Measurements from ENCODE around the gene PBLD.
"Not testable (repeated sequence)": the region's sequence is repeated elsewhere in the genome, so short reads cannot be mapped to it uniquely, and the experiment has no call there.

The PBLD gene

DNA sequence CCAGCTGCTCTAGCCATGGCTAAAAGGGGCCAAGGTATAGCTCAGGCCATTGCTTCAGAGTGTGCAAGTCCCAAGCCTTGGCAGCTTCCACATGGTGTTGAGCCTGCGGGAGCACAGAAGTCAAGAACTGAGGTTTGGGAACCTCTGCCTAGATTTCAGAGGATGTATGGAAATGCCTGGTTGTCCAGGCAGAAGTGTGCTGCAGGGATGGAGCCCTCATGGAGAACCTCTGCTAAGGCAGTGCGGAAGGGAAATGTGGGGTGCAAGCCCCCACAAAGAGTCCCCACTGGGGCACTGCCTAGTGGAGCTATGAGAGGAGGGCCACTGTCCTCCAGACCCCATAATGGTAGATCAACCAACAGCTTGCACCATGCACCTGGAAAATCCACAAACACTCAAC lies 54.9 kb downstream of the PBLD start:
- not testable (repeated sequence) for DNase-seq

- no peak for DNase-seq
These were observed 56.5 kb downstream of the PBLD start for GRCh38 chr10:68276224-68276623.

DNA sequence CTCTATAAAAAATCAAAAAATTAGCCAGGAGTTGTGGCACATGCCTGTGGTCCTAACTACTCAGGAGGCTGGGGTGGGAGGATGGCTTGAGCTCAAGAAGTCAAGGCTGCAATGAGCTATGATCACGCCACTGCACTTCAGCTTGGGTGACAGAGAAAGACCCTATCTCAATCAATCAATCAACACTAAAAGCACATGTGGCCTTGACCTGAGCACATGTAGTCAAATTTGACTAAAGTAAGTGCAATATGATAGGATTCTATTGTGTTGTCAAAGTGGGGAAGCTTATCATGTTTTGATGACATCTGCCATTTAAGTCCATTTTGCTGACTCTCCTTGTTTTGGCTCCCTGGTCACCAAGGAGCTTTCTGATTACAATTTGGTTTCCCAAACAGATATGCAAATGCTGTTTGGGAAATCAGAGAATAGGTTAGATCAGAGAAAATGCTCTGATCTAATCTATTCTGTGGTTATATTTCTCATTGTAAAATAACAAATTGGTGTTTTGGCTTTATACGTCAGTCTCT lies 57.1 kb downstream of the PBLD start:
- no peak for DNase-seq

- DNase-seq = no peak
These were observed 59.9 kb downstream of the PBLD start for GRCh38 chr10:68272833-68273232.

- no peak for DNase-seq
These were observed 61.4 kb downstream of the PBLD start for GRCh38 chr10:68271196-68271882.

GRCh38 chr10:68269562-68270290 lies 63.0 kb downstream of the PBLD start:
- DNase-seq = no peak

GRCh38 chr10:68261132-68261856 lies 71.4 kb downstream of the PBLD start:
- DNase-seq = no peak

DNA sequence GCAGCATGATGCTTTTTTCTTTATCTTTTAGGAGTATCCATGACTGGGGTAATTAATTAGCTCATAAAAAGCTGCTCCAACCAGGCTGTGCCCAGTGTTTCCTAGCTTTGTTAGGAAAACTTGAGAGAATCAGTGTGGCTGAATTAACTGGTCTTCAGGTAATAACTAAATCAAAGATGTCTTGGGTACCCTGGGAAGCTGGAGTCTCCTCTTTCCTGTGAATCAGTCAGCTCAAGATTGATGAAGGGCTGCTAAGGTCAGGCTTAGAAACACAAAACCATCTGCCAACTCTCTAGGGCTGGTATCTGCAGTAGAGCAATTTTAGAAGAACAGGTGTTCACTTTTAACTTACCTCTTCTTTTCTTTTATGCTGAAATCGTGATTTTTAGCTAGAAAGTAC lies 79.4 kb downstream of the PBLD start:
- DNase-seq = no peak

- no peak for DNase-seq
These were observed 80.9 kb downstream of the PBLD start for GRCh38 chr10:68251625-68252495.

- DNase-seq = no peak
These were observed 81.6 kb downstream of the PBLD start for GRCh38 chr10:68251151-68251550.

DNA sequence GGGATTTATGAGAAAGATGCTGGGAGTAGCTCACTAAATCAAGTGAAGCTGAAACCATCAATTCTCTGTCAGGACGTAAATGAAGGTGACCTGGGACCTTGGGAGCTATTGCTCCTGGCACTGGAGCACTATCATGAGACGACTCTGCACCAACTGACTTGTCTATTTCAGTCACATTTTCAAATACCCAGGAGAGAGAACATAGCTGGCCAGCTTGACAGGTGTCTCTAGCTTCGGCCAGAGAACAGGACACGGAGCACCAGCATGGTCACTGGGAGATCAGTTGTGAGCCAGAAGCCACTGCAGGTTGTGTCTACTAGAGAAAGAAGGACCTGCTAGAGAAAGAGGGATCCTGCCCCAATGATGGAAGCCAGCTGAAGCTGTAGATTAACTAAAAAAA lies 83.4 kb downstream of the PBLD start:
- no peak for DNase-seq

- no peak for DNase-seq
These were observed 84.8 kb downstream of the PBLD start for GRCh38 chr10:68247931-68248330.

DNA sequence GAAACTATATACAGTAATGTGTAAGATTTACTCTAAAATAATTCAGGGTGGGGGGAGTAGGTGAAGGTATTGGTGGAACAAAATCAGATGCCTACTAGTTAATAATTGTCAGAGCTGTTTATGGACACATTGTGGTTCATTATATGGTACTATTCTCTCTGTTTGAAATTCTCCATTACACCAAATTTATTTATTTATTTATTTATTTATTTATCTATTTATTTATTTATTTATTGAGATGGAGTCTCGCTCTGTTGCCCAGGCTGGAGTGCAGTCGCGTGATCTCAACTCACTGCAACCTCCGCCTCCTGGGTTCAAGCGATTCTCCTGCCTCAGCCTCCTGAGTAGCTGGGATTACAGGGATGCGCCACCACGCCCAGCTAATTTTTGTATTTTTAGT lies 86.3 kb downstream of the PBLD start:
- not testable (repeated sequence) for DNase-seq

- DNase-seq = peak; percentile 57
These were observed 90.7 kb downstream of the PBLD start for GRCh38 chr10:68242051-68242450.

GRCh38 chr10:68239596-68240150 lies 93.1 kb downstream of the PBLD start:
- no peak for DNase-seq

DNA sequence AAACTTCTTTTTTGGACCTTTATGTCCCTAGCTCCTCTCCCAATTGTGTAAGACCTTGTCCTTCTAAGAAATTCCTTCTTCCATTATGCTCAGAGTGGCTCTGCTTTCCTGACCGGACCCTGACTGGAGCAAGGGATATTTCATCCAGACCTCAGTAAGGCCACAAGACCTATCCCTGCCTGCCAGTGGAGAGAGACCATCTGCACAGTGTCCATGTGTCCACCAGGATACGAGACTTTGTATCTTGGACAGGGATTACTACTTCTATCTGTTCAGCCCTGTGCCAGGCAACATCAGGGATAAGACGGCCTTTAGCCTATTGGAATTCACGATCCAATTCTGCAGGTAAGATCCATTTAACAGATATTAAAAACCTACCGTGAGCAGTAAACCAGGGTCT lies 93.7 kb downstream of the PBLD start:
- no peak for DNase-seq

DNA sequence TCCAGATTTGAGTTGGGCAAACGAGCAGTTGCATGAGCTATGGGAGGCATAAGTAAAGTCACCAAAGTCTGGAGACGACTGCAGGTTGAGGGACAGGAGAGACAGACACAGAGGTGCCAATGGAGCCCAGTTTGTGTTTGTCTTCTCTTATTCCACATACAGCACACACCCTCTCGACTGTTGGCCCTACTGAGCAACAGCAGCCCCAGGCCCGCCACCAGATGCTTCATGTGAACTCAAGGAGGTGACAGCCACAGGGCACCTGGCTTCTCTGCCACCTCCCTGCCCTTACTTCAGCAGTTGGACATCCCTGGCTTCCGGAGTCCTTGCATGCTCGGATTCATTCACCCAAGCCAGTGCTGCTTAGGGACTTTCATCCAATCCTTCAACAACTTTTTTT lies 94.4 kb downstream of the PBLD start:
- no peak for DNase-seq

DNA sequence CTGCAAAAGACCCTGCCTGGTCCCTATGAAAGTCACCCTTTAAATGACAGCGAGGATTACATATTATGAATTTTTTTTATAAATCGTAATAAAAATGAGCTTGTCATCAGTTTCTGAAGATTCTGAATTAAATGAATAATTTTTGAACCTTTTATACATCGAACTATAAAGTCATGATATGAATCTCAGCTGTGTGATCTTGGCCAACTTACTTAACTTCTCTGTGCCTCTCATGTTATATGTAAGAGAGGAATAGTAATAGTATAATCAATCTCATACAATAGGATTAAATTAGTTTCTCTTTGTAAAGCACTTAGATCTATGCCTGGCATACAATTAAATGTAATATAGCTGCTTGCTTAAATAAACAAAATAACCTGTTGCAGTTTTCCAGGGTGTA lies 95.6 kb downstream of the PBLD start:
- DNase-seq = no peak

DNA sequence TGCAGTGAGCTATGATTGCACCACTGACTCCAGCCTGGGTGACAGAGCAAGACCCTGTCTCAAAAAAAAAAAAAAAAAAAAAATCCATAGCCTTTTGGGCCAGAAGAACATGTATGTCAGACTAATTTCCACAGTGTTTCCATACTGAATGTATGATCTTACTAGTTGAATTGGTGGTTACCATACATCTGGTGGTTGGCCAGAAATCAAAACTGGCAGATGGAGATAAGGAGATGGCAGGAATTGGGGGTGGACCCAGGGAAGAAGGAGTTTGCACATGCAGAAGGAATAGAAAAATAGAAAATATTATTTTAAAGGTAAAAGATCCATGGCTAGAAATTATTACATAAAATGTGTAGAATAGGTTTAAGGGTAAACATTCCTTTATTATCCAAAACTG lies 97.1 kb downstream of the PBLD start:
- no peak for DNase-seq

- no peak for DNase-seq
These were observed 97.6 kb downstream of the PBLD start for GRCh38 chr10:68235111-68235510.

- no peak for DNase-seq
These were observed 99.7 kb downstream of the PBLD start for GRCh38 chr10:68233046-68233445.
